Activated B cell treated with CpG ODN at 0.5 μM for 24 hours (primary cell): Measurements from ENCODE around the gene BST1. TPM values are rescaled to one million over a fixed set of nuclear protein-coding genes. Genes with fewer than 3 reads are reported as not detected.

Experiments
- ATAC-seq: fragments of 200-7000 bp; cut with Tn5 transposase; one replicate; pipeline ENCODE4 v1.10.0; 2021; ENCODE audit warnings: low read depth, mild to moderate bottlenecking, moderate library complexity
- CTCF ChIA-PET: fragments of 350-600 bp; sonication (Branson Sonifier 250); formaldehyde crosslinking; loops from one replicate; lab custom pipeline; 2021; ENCODE audit warnings: antibody characterized with exemption; lab: Charles Lee
- POLR2A ChIA-PET: fragments of 350-600 bp; sonication (Branson Sonifier 250); formaldehyde crosslinking; loops from one replicate; lab custom pipeline; 2021; ENCODE audit warnings: antibody characterized with exemption; lab: Charles Lee
- DNase-seq: peaks from one replicate; pipeline ENCODE4 v3.0.0; 2022
- H3K27ac Mint-ChIP-seq: one replicate; pipeline ENCODE4 v1.8.0; 2020; ENCODE audit warnings: mixed read lengths
- H3K27me3 Mint-ChIP-seq: one replicate; pipeline ENCODE4 v1.8.0; 2021; ENCODE audit warnings: mixed read lengths
- H3K36me3 Mint-ChIP-seq: one replicate; pipeline ENCODE4 v1.8.0; 2021; ENCODE audit warnings: low read depth, mixed read lengths
- H3K4me1 Mint-ChIP-seq: one replicate; pipeline ENCODE4 v1.8.0; 2021; ENCODE audit warnings: mixed read lengths
- H3K4me3 Mint-ChIP-seq: one replicate; pipeline ENCODE4 v1.8.0; 2020; ENCODE audit warnings: mild to moderate bottlenecking, mixed read lengths
- H3K9me3 Mint-ChIP-seq: one replicate; pipeline ENCODE4 v1.8.0; 2020; ENCODE audit warnings: mixed read lengths
- CTCF ChIP-seq: fragments of 200-600 bp; IDR thresholded peaks from one replicate; pipeline ENCODE4 v1.8.0; 2022; ENCODE audit warnings: antibody characterized with exemption, mild to moderate bottlenecking
- intact Hi-C: fragments of 100-400 bp; cut with micrococcal nuclease; formaldehyde crosslinking; loops from one replicate; pipeline ENCODE4 v1.15.1; 2024
- total RNA-seq: library from RNA; stranded (reverse); gene quantifications from 2 replicates; pipeline ENCODE4 v1.2.3, GENCODE V29; 2022

Gene BST1
- total RNA-seq, 1 donor from 2014 or later = 0.49 TPM

DNA sequence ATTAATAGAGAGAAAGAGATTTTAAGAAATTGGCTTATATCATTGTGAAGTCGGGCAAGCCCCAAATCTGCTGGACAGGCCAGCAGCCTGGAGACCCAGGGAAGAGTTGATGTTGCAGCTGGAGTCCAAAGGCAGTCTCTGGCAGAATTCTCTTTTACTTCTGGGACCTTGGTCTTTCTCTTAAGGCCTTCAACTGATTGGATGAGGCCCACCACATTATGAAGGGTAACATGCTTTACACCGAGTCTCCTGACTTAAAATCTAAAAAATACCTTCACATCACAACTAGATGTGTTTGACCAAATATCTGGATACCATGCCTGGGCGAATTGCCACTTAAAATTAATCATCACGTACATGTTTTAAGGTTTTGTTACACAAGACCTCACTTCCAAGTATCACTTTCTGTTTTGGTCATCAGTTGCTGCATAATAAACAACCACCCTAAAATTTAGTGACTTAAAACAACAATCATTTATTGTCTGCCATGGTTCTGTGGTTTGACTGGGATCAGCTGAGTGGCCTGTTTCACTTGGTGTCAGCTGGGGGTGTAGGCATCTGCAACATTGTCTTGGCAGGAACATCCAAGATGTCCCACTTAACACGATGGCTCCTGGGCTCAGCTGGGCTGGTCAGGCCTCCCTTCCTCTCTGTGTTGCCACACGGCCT lies 78.7 kb downstream of the BST1 start:
- no peak overlapping the region for H3K27ac Mint-ChIP-seq
- no peaks in the 10 kb centered on the region for H3K27me3 Mint-ChIP-seq
- H3K4me3 Mint-ChIP-seq = peak overlapping the region; percentile 32
- DNase-seq (no peak), ATAC-seq (no peak)
- no peak for TF ChIP-seq CTCF
- H3K4me1 Mint-ChIP-seq = peaks cover 86% of the 10 kb centered on the region
- intact Hi-C loops = loop anchor here (2.0 kb wide), 1 partner anchor 13 kb away; no protein-coding TSS in a partner anchor
- ChIA-PET POLR2A (interaction anchor here (0.5 kb wide), 1 partner anchor 51 kb away, joined by 3 read pairs; no protein-coding TSS in a partner anchor), CTCF (no interaction called here)
- peaks cover 5% of the 10 kb centered on the region for H3K9me3 Mint-ChIP-seq
- H3K36me3 Mint-ChIP-seq = peaks cover 7% of the 10 kb centered on the region

Other genes with a start within 250 kb of the BST1 start
- not detected in 2 replicates for gene CC2D2A, start 233.2 kb upstream of the BST1 start, total RNA-seq
- gene FBXL5, start 47.7 kb upstream of the BST1 start, total RNA-seq = 29.9 and 32.1 TPM in 2 replicates
- 9.1 and 11.3 TPM in 2 replicates for gene FAM200B, start 21.2 kb upstream of the BST1 start, total RNA-seq
- 5.0 and 5.8 TPM in 2 replicates for gene CD38, start 75.3 kb downstream of the BST1 start, total RNA-seq
- not detected in 2 replicates for gene FGFBP1, start 235.7 kb downstream of the BST1 start, total RNA-seq